ENCODE data around the gene ZNF154. TPM values are rescaled to one million over a fixed set of nuclear protein-coding genes. Genes with fewer than 3 reads are reported as not detected.

ZNF154 gene
- total RNA-seq, 1 experiment from 2014 or later = 18.7 TPM

DNA sequence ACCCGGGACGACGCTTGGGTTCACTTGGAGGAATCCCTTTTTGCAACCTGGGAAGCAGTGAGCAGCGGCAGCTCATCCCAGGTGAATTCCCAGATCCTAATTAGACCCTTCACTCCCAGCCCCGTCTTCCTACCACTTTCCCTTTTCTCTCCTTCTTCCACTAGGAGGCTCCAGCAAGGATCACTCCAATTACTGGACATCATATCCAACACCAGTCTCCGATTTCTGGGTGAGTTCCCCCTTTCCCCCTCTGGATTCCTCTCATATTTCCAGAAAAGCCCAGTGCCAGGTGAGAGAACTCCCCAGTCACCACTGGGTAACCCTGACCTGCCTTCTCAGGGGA, 57.4 kb downstream of the ZNF154 start:
- TF ChIP-seq, protein P1, sequence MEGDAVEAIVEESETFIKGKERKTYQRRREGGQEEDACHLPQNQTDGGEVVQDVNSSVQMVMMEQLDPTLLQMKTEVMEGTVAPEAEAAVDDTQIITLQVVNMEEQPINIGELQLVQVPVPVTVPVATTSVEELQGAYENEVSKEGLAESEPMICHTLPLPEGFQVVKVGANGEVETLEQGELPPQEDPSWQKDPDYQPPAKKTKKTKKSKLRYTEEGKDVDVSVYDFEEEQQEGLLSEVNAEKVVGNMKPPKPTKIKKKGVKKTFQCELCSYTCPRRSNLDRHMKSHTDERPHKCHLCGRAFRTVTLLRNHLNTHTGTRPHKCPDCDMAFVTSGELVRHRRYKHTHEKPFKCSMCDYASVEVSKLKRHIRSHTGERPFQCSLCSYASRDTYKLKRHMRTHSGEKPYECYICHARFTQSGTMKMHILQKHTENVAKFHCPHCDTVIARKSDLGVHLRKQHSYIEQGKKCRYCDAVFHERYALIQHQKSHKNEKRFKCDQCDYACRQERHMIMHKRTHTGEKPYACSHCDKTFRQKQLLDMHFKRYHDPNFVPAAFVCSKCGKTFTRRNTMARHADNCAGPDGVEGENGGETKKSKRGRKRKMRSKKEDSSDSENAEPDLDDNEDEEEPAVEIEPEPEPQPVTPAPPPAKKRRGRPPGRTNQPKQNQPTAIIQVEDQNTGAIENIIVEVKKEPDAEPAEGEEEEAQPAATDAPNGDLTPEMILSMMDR (conservative IDR thresholded peaks at IDR 0.05) = peak; percentile 46
- Histone ChIP-seq H4K91ac (ENCODE audit: insufficient read length, low read depth, low read length) (no peak overlapping the region), H2BK12ac (ENCODE audit: insufficient read length, low read depth, low read length) (no peak overlapping the region), H3K18ac (ENCODE audit: insufficient read length, low read depth, low read length) (no peak overlapping the region), H3K79me2 (ENCODE audit: insufficient read depth, low read length) (no peaks in the 10 kb centered on the region), H3K9ac (ENCODE audit: extremely low read depth, insufficient read length, low read length) (no peak overlapping the region), H3K14ac (ENCODE audit: insufficient read depth, low read length) (no peak overlapping the region), H3K23me2 (ENCODE audit: insufficient read length, low read depth, low read length, poor library complexity, severe bottlenecking) (no peaks in the 10 kb centered on the region), H2BK15ac (ENCODE audit: low read depth, low read length) (no peak overlapping the region), H2BK120ac (ENCODE audit: low read depth, low read length, poor library complexity, severe bottlenecking) (no peak overlapping the region), H3T11ph (ENCODE audit: low read length) (no peak overlapping the region), H3K4me2 (ENCODE audit: insufficient read depth, insufficient read length, low read length) (peak overlapping the region; percentile 14), H3K27ac (ENCODE audit: insufficient read length, low read depth, low read length) (no peak overlapping the region), H2AK5ac (ENCODE audit: insufficient read length, low read length) (no peak overlapping the region), H3K23ac (ENCODE audit: insufficient read length, low read depth, low read length) (no peak overlapping the region), H4K20me1 (ENCODE audit: control insufficient read depth, insufficient read depth, insufficient read length) (no peaks in the 10 kb centered on the region), H3K79me1 (ENCODE audit: insufficient read depth, low read depth, low read length, poor library complexity, severe bottlenecking) (no peaks in the 10 kb centered on the region), H3K56ac (ENCODE audit: insufficient read length, low read depth, low read length) (no peak overlapping the region), H3K4ac (ENCODE audit: low read depth, low read length) (no peak overlapping the region), H2BK5ac (ENCODE audit: insufficient read length, low read length) (no peak overlapping the region), H3K9me3 (ENCODE audit: control insufficient read depth, low read depth, low read length) (no peaks in the 10 kb centered on the region), H3K27me3 (ENCODE audit: insufficient read depth, low read length) (no peaks in the 10 kb centered on the region), H4K5ac (ENCODE audit: insufficient read length, low read depth, low read length) (no peak overlapping the region), H2AFZ (ENCODE audit: low read length) (peak overlapping the region; percentile 3), H4K8ac (replicated peaks; ENCODE audit: insufficient read length, low read depth, low read length) (no peak overlapping the region), H3K4me1 (ENCODE audit: insufficient read depth, low read length) (peaks cover 4% of the 10 kb centered on the region; the same call in 1 of the 2 replicates), H2BK20ac (ENCODE audit: low read depth, low read length, poor library complexity, severe bottlenecking) (no peak overlapping the region)
- Mint-ChIP-seq H3K9me3 (peaks cover 0 to 18% of the 10 kb centered on the region in 2 experiments), H3K4me3 (peak overlapping the region in 1 of 2 experiments; percentile 43; a peak in 3 of 5 replicates), H3K27me3 (ENCODE audit: low read depth) (peaks cover 48% of the 10 kb centered on the region), H3K36me3 (ENCODE audit: insufficient read depth in 1 of 3, low read depth in 3 of 3) (no peaks in the 10 kb centered on the region; a peak in 2 of 7 replicates), H3K4me1 (peaks cover 5 to 6% of the 10 kb centered on the region in 2 experiments; a peak in 3 of 4 replicates), H3K27ac (peak overlapping the region in 1 of 3 experiments; percentile 90; a peak in 2 of 7 replicates)
- no peak for DNase-seq
- no CpG with 5 or more reads among the region's 6 CpGs for WGBS (ENCODE audit: extremely low coverage, insufficient read length, low lambda C conversion rate)
